SK-N-SH (cell line): ENCODE data around the gene ZNF80. TPM values are rescaled to one million over a fixed set of nuclear protein-coding genes. Genes with fewer than 3 reads are reported as not detected.
"Not testable (repeated sequence)": the region's sequence is repeated elsewhere in the genome, so short reads cannot be mapped to it uniquely, and the experiment has no call there.

Experiments
- CTCF ChIA-PET: fragments of 300-600, 350-600 bp; formaldehyde crosslinking; extraction: SDS; loops from one replicate; lab custom pipeline; 2021; lab: Yijun Ruan, JAX
- POLR2A ChIA-PET: fragments of 350-600 bp; sonication (Branson Sonifier 250); formaldehyde crosslinking; extraction: SDS; loops from one replicate; lab custom pipeline; 2020; ENCODE audit warnings: antibody characterized with exemption, inconsistent platforms; lab: Yijun Ruan, JAX
- DNase-seq: peaks from one replicate; pipeline ENCODE4 v3.0.0; 2012
- H2AFZ ChIP-seq: fragments of 200-600 bp; sonication (generic); 2 replicates; pipeline ENCODE4 v1.8.1; 2016; ENCODE audit warnings: antibody characterized with exemption, mild to moderate bottlenecking, low read depth
- H3F3A ChIP-seq: fragments of 200-600 bp; sonication (generic); replicated peaks from 2 replicates; pipeline ENCODE3; 2016; ENCODE audit warnings: antibody characterized with exemption, mild to moderate bottlenecking; ENCODE audit not compliant: insufficient read depth
- H3K27ac ChIP-seq, 2 experiments: fragments of 200-500 bp in 1 of 2; fragments of 200-600 bp in 1 of 2; sonication (Bioruptor generic) in 1 of 2; sonication (generic), shearing (Covaris generic) in 1 of 2; 2 replicates each; pipeline versions ENCODE4 v1.5.1 to v1.6.1; 2014 to 2016; ENCODE audit warnings: low read depth in 2 of 2, inconsistent platforms in 1 of 2, low read length in 1 of 2, mild to moderate bottlenecking in 1 of 2, mixed read lengths in 1 of 2
- H3K27me3 ChIP-seq: fragments of 200-600 bp; sonication (generic), shearing (Covaris generic); 2 replicates; pipeline ENCODE4 v1.6.1; 2016; ENCODE audit warnings: mixed run types; ENCODE audit not compliant: insufficient read depth
- H3K36me3 ChIP-seq, 2 experiments: fragments of 200-500 bp in 1 of 2; fragments of 200-600 bp in 1 of 2; sonication (Bioruptor generic) in 1 of 2; sonication (generic) in 1 of 2; replicated peaks in 1 of 2; 2 replicates each; pipeline versions ENCODE3 to v1.5.1; 2014 to 2016; ENCODE audit warnings: low read length in 1 of 2, mild to moderate bottlenecking in 1 of 2; ENCODE audit not compliant: insufficient read depth in 2 of 2, control insufficient read depth in 1 of 2
- H3K4me1 ChIP-seq, 2 experiments: fragments of 200-500 bp in 1 of 2; fragments of 200-600 bp in 1 of 2; sonication (Bioruptor generic) in 1 of 2; sonication (generic), shearing (Covaris generic) in 1 of 2; 2 replicates each; pipeline versions ENCODE4 v1.5.1 to v1.6.1; 2014 to 2016; ENCODE audit warnings: low read depth in 1 of 2, low read length in 1 of 2, mixed run types in 1 of 2; ENCODE audit not compliant: insufficient read depth in 2 of 2, control insufficient read depth in 1 of 2
- H3K4me2 ChIP-seq: fragments of 200-600 bp; sonication (generic), shearing (Covaris generic); 2 replicates; pipeline ENCODE4 v1.6.1; 2017; ENCODE audit warnings: mixed run types
- H3K4me3 ChIP-seq, 2 experiments: fragments of 200-500 bp in 1 of 2; fragments of 200-600 bp in 1 of 2; sonication (Bioruptor generic) in 1 of 2; sonication (generic), shearing (Covaris generic) in 1 of 2; 2 replicates each; pipeline versions ENCODE4 v1.5.1 to v1.8.1; 2014 to 2016; ENCODE audit warnings: low read depth in 2 of 2, inconsistent platforms in 1 of 2, low read length in 1 of 2, mild to moderate bottlenecking in 1 of 2, mixed read lengths in 1 of 2, moderate library complexity in 1 of 2
- H3K79me2 ChIP-seq: fragments of 200-600 bp; sonication (generic); 2 replicates; pipeline ENCODE4 v1.8.1; 2017; ENCODE audit warnings: mild to moderate bottlenecking; ENCODE audit not compliant: insufficient read depth
- H3K9ac ChIP-seq: fragments of 200-600 bp; sonication (generic); 2 replicates; pipeline ENCODE4 v1.6.1; 2017; ENCODE audit warnings: mixed run types
- H3K9me2 ChIP-seq: fragments of 200-600 bp; sonication (generic); 2 replicates; pipeline ENCODE4 v1.6.1; 2017; ENCODE audit warnings: mixed run types
- H3K9me3 ChIP-seq: fragments of 200-600 bp; sonication (generic); 2 replicates; pipeline ENCODE4 v1.6.1; 2017; ENCODE audit warnings: mixed run types, mild to moderate bottlenecking, moderate library complexity
- H4K20me1 ChIP-seq: fragments of 200-600 bp; sonication (generic); 2 replicates; pipeline ENCODE4 v1.6.1; 2017; ENCODE audit warnings: mild to moderate bottlenecking, mixed run types; ENCODE audit not compliant: insufficient read depth
- CTCF ChIP-seq: fragments of 200-600 bp; sonication (generic); IDR thresholded peaks from 2 replicates; pipeline ENCODE4 v1.6.1; 2017; ENCODE audit warnings: antibody characterized with exemption, mild to moderate bottlenecking, moderate library complexity
- EZH2phosphoT487 ChIP-seq: fragments of 200-600 bp; sonication (generic); IDR thresholded peaks from 2 replicates; pipeline ENCODE4 v1.6.1; 2017; ENCODE audit warnings: low read depth, mixed run types, mild to moderate bottlenecking, antibody characterized with exemption, moderate library complexity, borderline replicate concordance
- MXI1 ChIP-seq: IDR thresholded peaks from 2 replicates; pipeline ENCODE4 v1.6.1; 2012; ENCODE audit warnings: mild to moderate bottlenecking, low read depth, low read length, improper control_type of control experiment
- PBX3 ChIP-seq: IDR thresholded peaks from 2 replicates; pipeline ENCODE4; 2012
- POLR2AphosphoS5 ChIP-seq: IDR thresholded peaks from 2 replicates; pipeline ENCODE4 v1.6.1; 2012; ENCODE audit warnings: low read depth, low read length
- RCOR1 ChIP-seq: fragments of 150-350 bp; IDR thresholded peaks from 2 replicates; pipeline ENCODE4 v1.6.1; 2017; ENCODE audit warnings: antibody characterized with exemption, low read length
- SMC3 ChIP-seq: IDR thresholded peaks from 2 replicates; pipeline ENCODE4 v1.6.1; 2012; ENCODE audit warnings: low read depth, low read length, improper control_type of control experiment
- TAF1 ChIP-seq: IDR thresholded peaks from 2 replicates; pipeline ENCODE4 v1.6.1; 2012; ENCODE audit warnings: low read depth, mild to moderate bottlenecking, low read length, moderate library complexity, borderline replicate concordance
- WGBS: methylation state at CpG from one replicate; pipeline ENCODE4 v1.1.6; 2017; ENCODE audit warnings: low lambda C conversion rate; 5-methylcytosine and 5-hydroxymethylcytosine counted together
- polyA plus RNA-seq, 3 experiments: library from polyadenylated mRNA; depleted of rRNA; stranded (reverse); fragments of >200 nt; gene quantifications; 2 replicates each; pipeline ENCODE4 v1.2.3, GENCODE V29; 2012
- TF ChIP-seq, protein P1 (sequence below): IDR thresholded peaks from 2 replicates; pipeline ENCODE4 v1.4.0; 2012; ENCODE audit warnings: low read depth, borderline replicate concordance

ZNF80 gene
- not detected in 2 replicates for polyA plus RNA-seq (2012; rRNA removed)
- not detected in 2 replicates for polyA plus RNA-seq (2012; cell fraction: cytosol; rRNA removed)
- polyA plus RNA-seq (2012; cell fraction: nucleus; rRNA removed): not detected in 2 replicates

DNA sequence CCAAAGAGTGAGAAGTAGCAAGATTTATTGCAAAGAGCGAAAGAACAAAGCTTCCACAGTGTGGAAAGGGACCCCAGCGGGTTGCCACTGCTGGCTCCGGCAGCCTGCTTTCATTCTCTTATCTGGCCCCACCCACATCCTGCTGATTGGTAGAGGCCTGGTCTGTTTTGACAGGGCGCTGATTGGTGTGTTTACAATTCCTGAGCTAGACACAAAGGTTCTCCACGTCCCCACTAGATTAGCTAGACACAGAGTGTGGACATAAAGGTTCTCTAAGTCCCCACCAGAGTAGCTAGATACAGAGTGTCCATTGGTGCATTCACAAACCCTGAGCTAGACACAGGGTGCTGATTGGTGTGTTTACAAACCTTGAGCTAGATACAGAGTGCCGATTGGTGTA lies at the start of gene ZNF80:
TSS of gene ZNF80 (minus strand) at position 101 of the 400 bp plus-strand sequence. CDS start 504 bp downstream, outside the sequence.
- H3K9me2 ChIP-seq, H3K9me3 ChIP-seq, H3K4me2 ChIP-seq, H3K79me2 ChIP-seq, H3K4me1 ChIP-seq, H3F3A ChIP-seq, CTCF ChIA-PET, H3K27me3 ChIP-seq, H3K4me3 ChIP-seq, H4K20me1 ChIP-seq, H2AFZ ChIP-seq, H3K9ac ChIP-seq, H3K36me3 ChIP-seq, POLR2A ChIA-PET, DNase-seq, H3K27ac ChIP-seq: not testable (repeated sequence)
- WGBS: 69% methylated on average over 3 of the region's 6 CpGs

DNA sequence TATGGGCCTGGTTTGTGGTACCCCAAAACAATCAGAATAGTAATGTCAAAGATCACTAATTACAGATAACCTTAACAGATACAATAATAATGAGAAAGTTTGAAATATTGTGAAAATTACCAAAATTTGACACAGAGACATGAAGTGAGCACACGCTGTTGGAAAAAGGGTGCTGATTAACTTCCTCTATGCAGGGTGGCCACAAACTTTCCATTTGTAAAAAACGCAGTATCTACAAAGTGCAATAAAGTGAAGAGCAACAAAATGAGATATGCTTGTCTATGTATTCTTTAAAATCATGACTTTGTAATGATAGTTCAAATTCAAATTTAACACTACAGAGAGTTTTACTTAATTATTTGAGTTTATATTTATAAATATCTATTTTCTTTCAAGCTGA lies 48.9 kb upstream of the ZNF80 start:
- TF ChIP-seq PBX3: no peak
- TF ChIP-seq MXI1: no peak
- TF ChIP-seq EZH2phosphoT487: no peak
- no peak for TF ChIP-seq CTCF
- TF ChIP-seq, protein P1, sequence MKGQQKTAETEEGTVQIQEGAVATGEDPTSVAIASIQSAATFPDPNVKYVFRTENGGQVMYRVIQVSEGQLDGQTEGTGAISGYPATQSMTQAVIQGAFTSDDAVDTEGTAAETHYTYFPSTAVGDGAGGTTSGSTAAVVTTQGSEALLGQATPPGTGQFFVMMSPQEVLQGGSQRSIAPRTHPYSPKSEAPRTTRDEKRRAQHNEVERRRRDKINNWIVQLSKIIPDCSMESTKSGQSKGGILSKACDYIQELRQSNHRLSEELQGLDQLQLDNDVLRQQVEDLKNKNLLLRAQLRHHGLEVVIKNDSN: no peak
- no peak for TF ChIP-seq POLR2AphosphoS5
- TF ChIP-seq TAF1: no peak
- TF ChIP-seq SMC3: no peak
- no peak for TF ChIP-seq RCOR1
- TF ChIP-seq, all 33 proteins: peak for 0
- POLR2A ChIA-PET: no interaction called here
- H3K4me3 ChIP-seq: no peak overlapping the region
- H2AFZ ChIP-seq: no peak overlapping the region
- H4K20me1 ChIP-seq: no peaks in the 10 kb centered on the region
- no peaks in the 10 kb centered on the region for H3F3A ChIP-seq
- H3K4me1 ChIP-seq: no peaks in the 10 kb centered on the region
- H3K27ac ChIP-seq: no peak overlapping the region
- H3K27me3 ChIP-seq: no peaks in the 10 kb centered on the region
- 76% methylated on average over 2 of the region's 2 CpGs for WGBS
- CTCF ChIA-PET: no interaction called here
- no peaks in the 10 kb centered on the region for H3K79me2 ChIP-seq
- H3K9me3 ChIP-seq: no peaks in the 10 kb centered on the region
- H3K4me2 ChIP-seq: no peak overlapping the region
- no peak overlapping the region for H3K9ac ChIP-seq
- no peaks in the 10 kb centered on the region for H3K9me2 ChIP-seq
- no peak for DNase-seq
- no peaks in the 10 kb centered on the region for H3K36me3 ChIP-seq
